Hematopoietic multipotent progenitor cell (in vitro differentiated cells): ENCODE data around the gene SAFB2. TPM values are rescaled to one million over a fixed set of nuclear protein-coding genes. Genes with fewer than 3 reads are reported as not detected.

Experiments
- DNase-seq, 3 donors: peaks; one replicate each; pipeline ENCODE4 v3.0.0-alpha.2; 2011 to 2015; ENCODE audit warnings: low read depth in 2 of 3, low spot score in 2 of 3
- total RNA-seq: library from RNA; depleted of rRNA; stranded (reverse); fragments of >200 nt; gene quantifications from one replicate; pipeline ENCODE4 v1.2.3, GENCODE V29; 2012

Gene SAFB2
- total RNA-seq, 1 donor, result 52.0 TPM

- peak in 2 of 3 donors; percentile 86 to 90 for DNase-seq
Observed at GRCh38 chr19:5585461-5586299, 36.9 kb downstream of the SAFB2 start.

GRCh38 chr19:5580161-5580571 is 42.4 kb downstream of the SAFB2 start:
- no peak for DNase-seq

GRCh38 chr19:5579697-5580096 is 42.9 kb downstream of the SAFB2 start:
- DNase-seq, result no peak

GRCh38 chr19:5579286-5579685 is 43.3 kb downstream of the SAFB2 start:
- DNase-seq, result no peak

- peak; percentile 61 to 77 (median 67) for DNase-seq
Observed at GRCh38 chr19:5578097-5578846, 44.3 kb downstream of the SAFB2 start.

GRCh38 chr19:5575590-5575989 is 47.0 kb downstream of the SAFB2 start:
- DNase-seq, result no peak

GRCh38 chr19:5572556-5573286 is 49.9 kb downstream of the SAFB2 start:
- no peak for DNase-seq

- no peak for DNase-seq
Observed at GRCh38 chr19:5571777-5572176, 50.8 kb downstream of the SAFB2 start.

GRCh38 chr19:5567970-5568407 is 54.6 kb downstream of the SAFB2 start:
- no peak for DNase-seq

GRCh38 chr19:5567360-5567969 is 55.1 kb downstream of the SAFB2 start, which contains the start of gene TINCR:
Gene TINCR (minus strand): TSS chr19:5567953.
- peak in 1 of 3 donors; percentile 40 for DNase-seq

- no peak for DNase-seq
Observed at GRCh38 chr19:5564930-5565329, 57.6 kb downstream of the SAFB2 start.

GRCh38 chr19:5563935-5564612 is 58.5 kb downstream of the SAFB2 start:
- peak in 2 of 3 donors; percentile 29 to 51 for DNase-seq

GRCh38 chr19:5563008-5563431 is 59.6 kb downstream of the SAFB2 start:
- no peak for DNase-seq

- DNase-seq, result no peak
Observed at GRCh38 chr19:5562280-5562679, 60.3 kb downstream of the SAFB2 start.

- no peak for DNase-seq
Observed at GRCh38 chr19:5561559-5561958, 61.0 kb downstream of the SAFB2 start.

- DNase-seq, result no peak
Observed at GRCh38 chr19:5560156-5560555, 62.4 kb downstream of the SAFB2 start.

- no peak for DNase-seq
Observed at GRCh38 chr19:5559804-5560133, 62.8 kb downstream of the SAFB2 start.

- no peak for DNase-seq
Observed at GRCh38 chr19:5558101-5558621, 64.4 kb downstream of the SAFB2 start.

GRCh38 chr19:5557691-5558090 is 64.9 kb downstream of the SAFB2 start:
- no peak for DNase-seq

- no peak for DNase-seq
Observed at GRCh38 chr19:5554828-5555227, 67.7 kb downstream of the SAFB2 start.
